Spleen (tissue), 13 donors: ENCODE results near the gene SHANK3. TPM values are rescaled to one million over a fixed set of nuclear protein-coding genes. Genes with fewer than 3 reads are reported as not detected.
A peak's percentile ranks its signal among the peaks of the same experiment; 100 is the strongest.

Experiments
- DNase-seq: peaks from one replicate; pipeline ENCODE4 v3.0.0-alpha.2; 2020
- H3K27ac ChIP-seq, 8 donors: fragments of 200-600 bp; sonication (generic) in 7 of 8; 1 replicate in 4 of 8; 2 replicates in 4 of 8; pipeline versions ENCODE4 v1.5.0 to v1.8.0; 2016 to 2021; ENCODE audit warnings: inconsistent platforms in 4 of 8, mild to moderate bottlenecking in 4 of 8, moderate library complexity in 1 of 8
- H3K27me3 ChIP-seq, 7 donors: fragments of 200-600 bp; sonication (generic) in 6 of 7; replicated peaks in 1 of 7; 1 replicate in 4 of 7; 2 replicates in 3 of 7; pipeline versions ENCODE4 v1.5.0 to v1.8.0; 2016 to 2021; ENCODE audit warnings: inconsistent platforms in 3 of 7, mild to moderate bottlenecking in 1 of 7
- H3K36me3 ChIP-seq, 6 donors: fragments of 200-600 bp; sonication (generic) in 5 of 6; 1 replicate in 4 of 6; 2 replicates in 2 of 6; pipeline versions ENCODE4 v1.5.0 to v1.8.0; 2016 to 2021; ENCODE audit warnings: inconsistent platforms in 2 of 6
- H3K4me1 ChIP-seq, 6 donors: fragments of 200-600 bp; sonication (generic) in 5 of 6; 1 replicate in 3 of 6; 2 replicates in 3 of 6; pipeline versions ENCODE4 v1.5.0 to v1.8.0; 2016 to 2021; ENCODE audit warnings: inconsistent platforms in 3 of 6
- H3K4me3 ChIP-seq, 8 donors: fragments of 200-600 bp; sonication (generic) in 7 of 8; 1 replicate in 4 of 8; 2 replicates in 4 of 8; pipeline versions ENCODE4 v1.5.0 to v1.8.0; 2016 to 2021; ENCODE audit warnings: inconsistent platforms in 4 of 8, mild to moderate bottlenecking in 4 of 8, moderate library complexity in 2 of 8
- H3K9me3 ChIP-seq, 8 donors: fragments of 200-600 bp; sonication (generic) in 7 of 8; 1 replicate in 4 of 8; 2 replicates in 4 of 8; pipeline versions ENCODE4 v1.5.0 to v1.8.0; 2016 to 2021; ENCODE audit warnings: inconsistent platforms in 4 of 8
- POLR2A ChIP-seq, 3 donors: fragments of 450-650 bp; IDR thresholded peaks; one replicate each; pipeline ENCODE4 v1.5.1; 2017; ENCODE audit warnings: antibody characterized with exemption in 3 of 3, mild to moderate bottlenecking in 1 of 3
- POLR2AphosphoS5 ChIP-seq, 3 donors: sonication (generic); formaldehyde crosslinking; IDR thresholded peaks; one replicate each; pipeline ENCODE4 v1.5.1; 2017; ENCODE audit warnings: antibody characterized with exemption in 3 of 3
- WGBS, 5 donors: extraction: QIAGEN DNeasy Blood & Tissue Kit in 3 of 5; methylation state at CpG; one replicate each; pipeline versions ENCODE4 v1.1.5 to v1.1.7; 2013 to 2018; 5-methylcytosine and 5-hydroxymethylcytosine counted together
- intact Hi-C: fragments of 100-400 bp; cut with DNase I; formaldehyde crosslinking; loops from one replicate; pipeline ENCODE4 v1.15.0; 2023; ENCODE audit warnings: low total_unique reads
- long read RNA-seq, 2 donors: transcript quantifications; one replicate each; lab custom pipeline, GENCODE V29; 2026
- polyA plus RNA-seq, 3 donors: library from polyadenylated mRNA; stranded (reverse); fragments of 200-250 nt; gene quantifications; one replicate each; pipeline ENCODE4 v1.2.1, GENCODE V29; 2013
- total RNA-seq, 7 donors: library from RNA; depleted of rRNA in 3 of 7; stranded (reverse); fragments of >200 nt in 3 of 7; fragmentation: NEBNext Ultra II Directional in 4 of 7; extraction: Animal tissue kit (Norgen Biotek cat#: 25700) in 4 of 7; gene quantifications; one replicate each; pipeline versions ENCODE4 v1.1.0 to v1.2.1, GENCODE V29; 2016 to 2021
- TF ChIP-seq, protein P1 (sequence below), 11 experiments: fragments of 200-600 bp in 7 of 11; fragments of 450-650 bp in 4 of 11; sonication (generic) in 4 of 11; IDR thresholded peaks in 8 of 11; conservative IDR thresholded peaks in 3 of 11; 1 replicate in 7 of 11; 2 replicates in 4 of 11; pipeline versions ENCODE4 v1.4.0 to v1.8.0; 2016 to 2021; ENCODE audit warnings: antibody characterized with exemption in 11 of 11, inconsistent platforms in 4 of 11, mild to moderate bottlenecking in 1 of 11
- donor health status: healthy with polysubstance abuse.
- donor health status: DM: no; HTN: no; CAD: no; lungs with moderate emphysema.
- donor health status: DM: no; HTN: no; CAD: no.
- donor health status: Bipolar disorder and iron deficiency.
- donor health status: healthy.
- donor health status: DM: no; HTN: no; CAD: no.
- donor health status: DM: yes; HTN: yes; CAD: no.

Gene SHANK3
- 100 to 1,000 TPM in 3 of 7 donors, 10 to 100 TPM in 4; 55.5 to 264 (median 89.1) TPM for total RNA-seq
- polyA plus RNA-seq, result 100 to 1,000 TPM in 1 of 3 donors, 10 to 100 TPM in 1, 1 to 10 TPM in 1; 9.9 to 112 (median 31.8) TPM
- long read RNA-seq, donor 1, result 0 reads
- long read RNA-seq, donor 2, result 0 reads

DNA sequence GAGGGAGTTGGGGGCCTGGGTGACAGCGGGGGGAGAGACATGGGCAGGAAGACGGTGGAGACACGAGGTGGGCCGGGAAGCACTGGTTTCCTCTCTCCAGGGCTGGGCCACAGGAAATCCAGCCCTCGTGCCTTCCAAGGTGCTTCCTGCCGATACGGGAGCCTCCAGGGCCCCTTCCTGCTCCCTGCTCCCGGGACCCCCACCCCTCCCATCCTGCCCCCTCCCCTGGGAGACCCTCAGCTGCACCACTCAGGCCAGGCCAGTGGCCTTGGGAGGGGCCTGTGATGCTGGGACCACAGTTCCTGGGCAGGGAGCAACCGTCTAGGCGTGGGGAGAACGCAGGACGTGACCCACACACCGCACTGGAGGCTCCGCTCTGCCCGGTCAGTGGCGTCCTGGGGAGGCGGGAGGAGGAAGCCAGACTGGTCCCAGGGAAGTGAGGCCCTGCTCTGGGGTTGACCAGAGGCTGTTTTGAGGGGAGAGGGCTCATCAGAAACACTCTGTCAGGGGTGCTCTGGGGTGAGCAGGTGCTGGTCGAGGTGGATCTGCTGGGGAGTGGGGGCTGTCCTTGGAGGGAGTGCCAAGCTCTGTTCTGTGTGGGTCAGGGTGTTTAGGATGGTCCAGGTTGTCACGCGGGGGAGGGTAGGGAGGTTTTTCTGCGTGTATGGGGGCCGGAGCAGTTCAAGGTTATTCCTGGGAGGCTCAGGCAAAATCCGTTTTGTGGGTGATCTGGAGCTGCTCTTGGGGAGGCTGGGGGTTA is at the start of gene SHANK3:
Gene SHANK3 (plus strand): TSS at position 353 of the 760 bp plus-strand sequence.
- intact Hi-C loops, result no loop called here
- 3 to 19% (median 11%) methylated on average over 19 to 23 of the region's 23 CpGs for WGBS, 5 donors
- TF ChIP-seq POLR2AphosphoS5 (IDR thresholded peaks at IDR 0.05) (peak; percentile 90 to 98 (median 92)), POLR2A (IDR thresholded peaks at IDR 0.05) (peak in 2 of 3 donors; percentile 63 to 87)
- TF ChIP-seq, protein P1, sequence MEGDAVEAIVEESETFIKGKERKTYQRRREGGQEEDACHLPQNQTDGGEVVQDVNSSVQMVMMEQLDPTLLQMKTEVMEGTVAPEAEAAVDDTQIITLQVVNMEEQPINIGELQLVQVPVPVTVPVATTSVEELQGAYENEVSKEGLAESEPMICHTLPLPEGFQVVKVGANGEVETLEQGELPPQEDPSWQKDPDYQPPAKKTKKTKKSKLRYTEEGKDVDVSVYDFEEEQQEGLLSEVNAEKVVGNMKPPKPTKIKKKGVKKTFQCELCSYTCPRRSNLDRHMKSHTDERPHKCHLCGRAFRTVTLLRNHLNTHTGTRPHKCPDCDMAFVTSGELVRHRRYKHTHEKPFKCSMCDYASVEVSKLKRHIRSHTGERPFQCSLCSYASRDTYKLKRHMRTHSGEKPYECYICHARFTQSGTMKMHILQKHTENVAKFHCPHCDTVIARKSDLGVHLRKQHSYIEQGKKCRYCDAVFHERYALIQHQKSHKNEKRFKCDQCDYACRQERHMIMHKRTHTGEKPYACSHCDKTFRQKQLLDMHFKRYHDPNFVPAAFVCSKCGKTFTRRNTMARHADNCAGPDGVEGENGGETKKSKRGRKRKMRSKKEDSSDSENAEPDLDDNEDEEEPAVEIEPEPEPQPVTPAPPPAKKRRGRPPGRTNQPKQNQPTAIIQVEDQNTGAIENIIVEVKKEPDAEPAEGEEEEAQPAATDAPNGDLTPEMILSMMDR (IDR thresholded peaks at IDR 0.05 in 8 of 11, conservative IDR thresholded peaks at IDR 0.05 in 3 of 11), result no peak
- Histone ChIP-seq H3K27me3 (peaks cover 2 to 77% (median 33%) of the 10 kb centered on the region in 7 donors), H3K4me3 (peak within 1 kb of the TSS; percentile 33 to 77 (median 56)), H3K4me1 (peaks cover 3 to 44% (median 18%) of the 10 kb centered on the region in 6 donors), H3K36me3 (peaks cover 0 to 23% (median 0%) of the 10 kb centered on the region in 6 donors), H3K9me3 (no peaks in the 10 kb centered on the region), H3K27ac (peak within 1 kb of the TSS; percentile 57 to 93 (median 80))
- peak; percentile 89 for DNase-seq

DNA sequence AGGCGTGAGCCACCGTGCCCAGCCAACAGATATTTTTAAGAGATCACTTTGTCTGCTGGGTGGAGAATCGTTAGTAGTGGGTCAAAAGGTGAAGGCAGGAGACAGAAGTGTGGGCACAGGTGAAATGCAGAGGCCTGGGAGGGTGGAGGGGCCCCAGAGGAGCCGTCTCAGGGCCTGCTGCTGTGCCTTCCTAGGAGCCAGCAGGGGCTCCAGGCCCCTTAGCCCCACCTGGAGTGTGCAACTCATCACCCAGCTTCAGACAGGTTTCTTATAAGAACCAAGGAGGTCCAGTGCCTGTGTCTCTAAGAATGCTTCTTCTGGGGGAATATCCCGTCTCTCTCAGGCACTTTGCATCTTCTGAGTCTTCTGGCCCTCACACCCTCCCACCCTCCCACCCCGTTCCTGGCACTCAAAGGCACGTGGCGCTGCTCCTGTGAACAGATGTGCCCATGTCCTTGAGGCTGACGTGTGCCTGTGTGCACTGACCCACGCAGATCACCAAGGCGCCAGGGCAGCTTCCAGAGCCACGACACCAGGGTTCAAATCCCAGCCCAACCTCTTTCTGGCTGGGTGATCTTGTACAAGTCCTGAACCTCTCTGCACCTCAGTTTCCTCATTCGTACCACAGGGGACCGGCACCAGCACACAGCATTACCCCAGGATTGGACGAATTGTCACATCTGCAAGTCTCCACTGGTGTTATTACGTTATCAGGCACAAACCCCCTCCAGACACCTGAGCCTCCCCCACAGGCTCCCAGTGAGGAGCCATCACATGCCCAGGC is 48.1 kb upstream of the SHANK3 start:
- H3K4me1 ChIP-seq, result peaks cover 32 to 76% (median 57%) of the 10 kb centered on the region in 6 donors
- peak; percentile 71 for DNase-seq
- no peak for TF ChIP-seq POLR2AphosphoS5 (IDR thresholded peaks at IDR 0.05)
- TF ChIP-seq POLR2A (IDR thresholded peaks at IDR 0.05), result no peak
- TF ChIP-seq, protein P1 (IDR thresholded peaks at IDR 0.05 in 8 of 11, conservative IDR thresholded peaks at IDR 0.05 in 3 of 11), result no peak

DNA sequence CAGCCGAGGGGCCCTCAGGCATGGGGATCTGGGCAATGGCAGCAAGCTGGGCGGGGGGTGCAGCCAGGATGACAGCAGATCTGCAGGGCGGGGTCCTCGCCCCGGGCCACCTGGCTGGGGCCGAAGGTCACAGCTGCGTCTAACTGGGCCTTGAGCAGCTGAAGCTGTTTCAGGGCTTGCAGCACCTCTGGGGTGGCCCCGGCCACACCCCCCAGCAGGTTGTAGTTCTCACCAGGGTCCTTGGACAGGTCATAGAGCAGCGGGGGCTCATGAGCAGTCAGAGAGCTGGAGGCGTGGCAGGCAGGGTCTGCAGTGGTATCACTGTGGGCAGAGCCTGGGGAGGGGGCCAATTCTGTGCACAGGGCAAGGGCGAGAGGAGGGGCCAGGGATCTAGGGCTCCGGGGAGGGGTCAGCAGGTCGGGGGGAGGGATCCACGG is 47.5 kb upstream of the SHANK3 start:
- H3K4me1 ChIP-seq, result peaks cover 30 to 76% (median 55%) of the 10 kb centered on the region in 6 donors
- no peak overlapping the region for H3K4me3 ChIP-seq
- H3K27me3 ChIP-seq, result no peaks in the 10 kb centered on the region
- intact Hi-C loops, result no loop called here
- no peaks in the 10 kb centered on the region for H3K9me3 ChIP-seq
- peaks cover 0 to 28% (median 15%) of the 10 kb centered on the region in 6 donors for H3K36me3 ChIP-seq
- no peak overlapping the region for H3K27ac ChIP-seq
- WGBS, 5 donors, result 85 to 92% (median 88%) methylated on average over 8 to 14 of the region's 14 CpGs
- peak; percentile 78 for DNase-seq
- TF ChIP-seq POLR2AphosphoS5 (IDR thresholded peaks at IDR 0.05) (no peak), POLR2A (IDR thresholded peaks at IDR 0.05) (no peak)
- TF ChIP-seq, protein P1 (IDR thresholded peaks at IDR 0.05 in 8 of 11, conservative IDR thresholded peaks at IDR 0.05 in 3 of 11), result no peak

More for the DNA sequence above, 48.1 kb upstream of the SHANK3 start:
- 77 to 94% (median 84%) methylated on average over 15 to 16 of the region's 16 CpGs for WGBS, 5 donors
- H3K27ac ChIP-seq, result no peak overlapping the region
- H3K36me3 ChIP-seq, result peaks cover 0 to 28% (median 15%) of the 10 kb centered on the region in 6 donors
- intact Hi-C loops, result no loop called here
- no peak overlapping the region for H3K4me3 ChIP-seq
- H3K9me3 ChIP-seq, result no peaks in the 10 kb centered on the region
- no peaks in the 10 kb centered on the region for H3K27me3 ChIP-seq
